HuH-7.5 (cell line): ENCODE data around the gene TAS2R60.
"Not testable (repeated sequence)": the region's sequence is repeated elsewhere in the genome, so short reads cannot be mapped to it uniquely, and the experiment has no call there.

ENCODE experiments used
- DNase-seq: peaks from one replicate; pipeline ENCODE4 v3.0.0; 2011; ENCODE audit warnings: low spot score

Gene TAS2R60

GRCh38 chr7:143411976-143412708 is 31.1 kb upstream of the TAS2R60 start:
- DNase-seq: no peak

GRCh38 chr7:143413123-143413522 is 30.1 kb upstream of the TAS2R60 start:
- DNase-seq: no peak

- not testable (repeated sequence) for DNase-seq
Observed at GRCh38 chr7:143415209-143415608, 28.0 kb upstream of the TAS2R60 start.

- DNase-seq: no peak
Observed at GRCh38 chr7:143415742-143416397, 27.4 kb upstream of the TAS2R60 start.

- peak; percentile 73 for DNase-seq
Observed at GRCh38 chr7:143416565-143417149, 26.6 kb upstream of the TAS2R60 start.

DNA sequence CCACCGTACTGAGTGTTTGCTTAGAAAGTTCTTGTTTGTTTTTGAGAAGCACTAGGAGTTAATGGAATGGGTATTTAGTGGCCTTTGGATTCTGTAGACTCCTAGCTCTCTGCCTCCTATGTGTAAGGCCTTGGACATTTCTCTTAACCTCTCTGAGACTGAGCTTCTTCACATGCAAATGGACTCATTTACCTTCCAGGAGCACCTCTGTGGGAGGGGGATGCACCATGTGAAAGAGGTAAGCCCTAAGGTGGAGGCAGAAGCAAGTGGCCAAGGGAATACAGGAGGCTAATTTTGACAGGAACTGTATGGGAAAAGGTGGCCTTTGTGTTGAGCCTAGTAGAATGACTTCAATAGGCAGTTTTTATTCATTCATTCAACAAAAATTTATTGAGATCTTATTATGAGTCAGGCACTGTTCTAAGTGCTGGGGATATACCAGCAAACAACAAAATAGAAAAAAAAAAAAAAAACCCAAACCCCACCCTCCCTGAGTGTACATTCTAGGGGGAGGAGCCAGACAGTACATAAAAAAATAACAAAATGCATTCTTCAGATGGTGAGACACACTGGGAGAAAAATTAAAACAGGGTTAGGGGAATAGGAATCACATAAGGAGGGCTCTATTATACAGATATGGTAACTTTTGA is 25.4 kb upstream of the TAS2R60 start:
- DNase-seq: no peak

DNA sequence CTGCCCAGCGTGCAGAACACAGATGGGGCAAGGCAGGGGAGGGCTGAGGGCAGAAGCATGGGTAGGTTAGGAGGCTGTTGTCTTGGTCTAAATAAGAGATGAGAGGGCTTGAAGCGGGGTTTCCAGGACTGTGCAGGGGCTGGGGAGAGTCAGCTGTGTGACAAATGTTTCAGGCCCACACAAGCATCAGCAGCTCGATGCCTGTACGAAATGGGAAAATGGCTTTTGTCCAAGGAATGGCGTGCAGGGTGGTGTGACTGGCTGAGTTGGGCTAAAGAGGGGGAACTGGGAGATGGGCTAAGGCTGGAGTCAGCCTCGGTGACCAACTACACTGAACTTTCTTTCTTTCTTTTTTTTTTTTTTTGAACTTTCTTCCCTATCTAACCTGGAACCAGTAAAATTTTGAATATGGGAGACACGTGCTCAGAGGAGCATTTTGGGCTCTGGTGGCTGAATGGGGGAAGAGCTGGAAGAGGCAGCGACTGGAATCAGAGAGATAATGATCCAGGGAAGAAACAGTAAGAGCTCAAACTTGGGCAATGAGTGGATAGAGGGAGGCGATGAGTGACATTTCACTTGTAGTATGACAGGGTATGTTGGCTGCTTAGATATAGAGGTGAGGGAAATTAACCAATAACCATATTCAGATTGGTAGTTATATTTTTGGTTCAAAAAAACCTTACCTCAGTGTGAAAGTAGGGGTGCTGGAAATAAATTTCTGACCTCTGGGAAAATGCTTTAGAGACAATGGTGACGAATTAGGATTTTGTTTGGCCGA is 24.4 kb upstream of the TAS2R60 start:
- DNase-seq: no peak

DNA sequence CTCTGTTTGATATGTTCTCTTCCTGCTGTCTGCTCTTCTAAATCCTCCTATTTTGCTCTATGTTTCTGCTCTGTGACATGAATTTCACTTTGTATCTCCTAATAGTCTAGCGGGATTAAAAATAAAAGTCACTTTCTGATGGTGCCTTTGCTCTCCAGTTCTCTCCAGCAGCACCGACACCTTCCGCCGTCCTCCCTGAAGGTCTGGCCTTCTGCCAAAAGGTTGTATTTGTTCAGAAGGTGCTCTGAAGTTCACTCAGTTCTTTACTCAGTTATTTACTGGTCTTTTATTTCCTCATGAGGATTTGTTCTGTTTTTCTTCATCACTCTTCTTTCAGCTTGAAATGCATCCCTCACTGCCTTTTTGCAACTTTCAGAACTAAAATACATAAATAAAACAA is 23.4 kb upstream of the TAS2R60 start:
- no peak for DNase-seq

- DNase-seq: not testable (repeated sequence)
Observed at GRCh38 chr7:143420624-143421023, 22.6 kb upstream of the TAS2R60 start.

- DNase-seq: no peak
Observed at GRCh38 chr7:143422033-143422432, 21.2 kb upstream of the TAS2R60 start.

DNA sequence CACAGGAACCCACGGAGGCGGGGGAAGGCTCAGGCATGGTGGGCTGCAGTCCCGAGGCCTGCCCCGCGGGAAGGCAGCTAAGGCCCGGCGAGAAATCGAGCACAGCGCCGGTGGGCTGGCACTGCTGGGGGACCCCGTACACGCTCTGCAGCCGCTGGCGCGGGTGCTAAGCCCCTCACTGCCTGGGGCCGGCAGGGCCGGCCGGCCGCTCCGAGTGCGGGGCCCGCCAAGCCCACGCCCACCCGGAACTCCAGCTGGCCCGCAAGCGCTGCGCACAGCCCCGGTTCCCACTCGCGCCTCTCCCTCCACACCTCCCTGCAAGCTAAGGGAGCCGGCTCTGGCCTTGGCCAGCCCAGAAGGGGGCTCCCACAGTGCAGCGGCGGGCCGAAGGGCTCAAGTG is 18.8 kb upstream of the TAS2R60 start:
- DNase-seq: not testable (repeated sequence)

- no peak for DNase-seq
Observed at GRCh38 chr7:143426479-143427142, 16.6 kb upstream of the TAS2R60 start.

DNA sequence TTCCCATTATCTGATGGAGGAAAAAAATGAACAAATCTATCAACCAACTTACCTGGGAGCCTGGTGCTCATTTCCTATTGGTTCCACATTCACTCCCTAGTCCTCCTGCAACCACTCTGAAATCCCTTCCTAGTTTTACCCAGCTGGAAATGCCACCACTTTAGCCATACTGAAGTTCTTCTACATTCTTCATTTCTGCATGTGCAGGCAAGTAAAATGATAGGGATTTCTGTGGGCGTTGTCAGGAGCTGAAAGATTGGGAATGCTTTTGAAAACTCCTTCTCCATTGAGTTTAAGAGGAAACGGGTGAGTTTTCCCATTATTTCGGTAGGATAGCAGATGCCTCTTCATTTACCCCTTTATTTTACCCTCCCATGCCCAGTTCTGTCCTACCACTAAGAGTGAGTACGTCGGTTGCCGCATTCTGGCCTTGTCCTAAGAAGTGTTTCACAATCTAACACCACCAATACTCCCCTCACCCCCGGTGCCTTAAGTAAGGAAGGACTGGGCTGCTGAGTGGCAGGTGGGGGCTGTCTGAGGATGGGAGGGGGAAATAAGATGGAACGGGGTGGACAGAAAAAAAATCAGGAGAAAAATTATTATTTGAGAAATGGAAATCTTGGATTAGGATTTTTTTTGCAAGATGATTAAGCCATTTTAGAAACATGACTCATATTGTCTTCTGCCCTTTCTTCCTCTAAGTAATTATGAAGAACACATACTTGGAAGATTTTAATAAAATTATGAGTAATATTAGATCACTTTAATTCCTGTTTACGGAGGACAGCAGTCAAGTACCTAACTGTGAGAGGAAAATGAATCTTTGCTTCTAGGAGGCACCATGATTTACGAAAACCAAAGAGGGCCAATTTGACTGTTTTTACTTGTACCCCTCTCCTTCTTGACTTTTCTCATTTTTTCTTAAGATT is 13.2 kb upstream of the TAS2R60 start:
- no peak for DNase-seq

DNA sequence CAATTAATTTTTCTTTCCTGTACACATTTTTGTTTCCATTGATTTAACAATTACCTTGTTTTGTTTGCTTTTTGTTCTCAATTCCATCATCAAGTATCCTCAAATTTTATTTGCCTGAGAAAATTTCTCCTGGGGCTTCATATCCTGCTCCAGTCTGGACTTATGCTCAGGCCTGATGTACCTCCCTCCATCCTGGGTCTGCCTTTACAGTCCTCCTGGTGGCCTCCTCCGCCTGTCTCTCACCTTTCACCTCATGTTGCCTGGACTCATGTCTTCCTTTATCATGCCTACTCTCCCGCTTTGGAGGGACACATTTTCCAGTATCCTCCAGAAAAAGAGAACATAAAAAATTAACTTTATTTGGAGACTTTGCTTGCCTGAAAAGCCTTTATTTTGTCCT is 12.1 kb upstream of the TAS2R60 start:
- DNase-seq: no peak

DNA sequence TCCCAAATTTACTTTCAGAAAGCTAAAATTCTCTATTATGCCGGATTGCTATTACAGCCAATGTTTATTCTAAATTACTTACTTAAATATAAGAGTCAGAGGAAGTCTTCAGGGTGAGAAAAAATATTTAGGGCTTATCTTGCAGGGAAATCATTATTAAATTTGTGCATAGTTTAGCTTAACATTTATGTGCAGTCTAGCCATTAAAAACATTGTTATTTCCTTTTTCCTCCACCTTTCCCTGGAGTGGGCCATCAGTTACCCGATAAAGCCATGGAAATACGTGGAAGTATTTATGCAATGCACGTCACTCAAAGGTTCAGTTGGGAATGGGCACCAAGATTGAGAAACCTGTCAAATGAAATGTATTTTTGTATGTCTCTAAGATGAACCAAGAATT is 9.5 kb upstream of the TAS2R60 start:
- no peak for DNase-seq

DNA sequence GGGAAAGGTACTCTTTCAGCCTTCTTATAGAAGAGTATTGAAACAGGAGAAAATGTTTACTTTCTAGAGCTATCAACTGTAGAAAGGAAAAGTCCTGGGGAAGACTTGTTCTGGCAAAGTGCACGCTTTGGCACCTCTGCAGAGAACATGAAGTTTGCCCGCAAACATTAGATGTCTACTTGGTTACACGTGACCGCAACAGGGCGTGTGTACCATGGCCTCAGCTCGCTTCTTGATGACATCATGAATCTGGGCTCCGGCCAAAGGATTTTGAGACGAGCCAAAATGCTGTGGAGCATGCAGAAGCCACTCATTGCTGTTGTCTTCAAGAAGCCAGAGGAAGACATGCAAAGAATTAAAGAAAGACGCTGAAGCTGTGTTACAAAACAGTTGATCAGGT is 8.6 kb upstream of the TAS2R60 start:
- no peak for DNase-seq

DNA sequence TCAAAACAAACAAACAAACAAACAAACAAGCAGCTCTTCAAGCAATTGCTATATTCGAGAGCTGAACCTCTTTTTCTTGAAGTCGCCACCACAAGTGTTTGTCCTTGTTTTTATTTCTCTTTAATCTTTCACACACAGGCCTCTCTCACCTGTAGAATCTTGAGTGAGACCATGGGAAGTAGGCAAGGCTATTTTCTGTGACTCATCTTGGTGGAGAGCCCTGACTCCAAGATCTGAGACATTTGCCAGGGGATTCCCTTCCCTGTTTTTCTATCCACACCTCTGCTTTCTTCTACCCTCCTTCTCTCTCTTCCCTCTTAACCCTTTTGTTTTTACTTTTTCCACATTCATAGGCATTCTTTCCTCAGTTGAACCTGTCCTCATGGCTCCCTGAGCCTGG is 8.0 kb upstream of the TAS2R60 start:
- no peak for DNase-seq

- no peak for DNase-seq
Observed at GRCh38 chr7:143436325-143436946, 6.8 kb upstream of the TAS2R60 start.

DNA sequence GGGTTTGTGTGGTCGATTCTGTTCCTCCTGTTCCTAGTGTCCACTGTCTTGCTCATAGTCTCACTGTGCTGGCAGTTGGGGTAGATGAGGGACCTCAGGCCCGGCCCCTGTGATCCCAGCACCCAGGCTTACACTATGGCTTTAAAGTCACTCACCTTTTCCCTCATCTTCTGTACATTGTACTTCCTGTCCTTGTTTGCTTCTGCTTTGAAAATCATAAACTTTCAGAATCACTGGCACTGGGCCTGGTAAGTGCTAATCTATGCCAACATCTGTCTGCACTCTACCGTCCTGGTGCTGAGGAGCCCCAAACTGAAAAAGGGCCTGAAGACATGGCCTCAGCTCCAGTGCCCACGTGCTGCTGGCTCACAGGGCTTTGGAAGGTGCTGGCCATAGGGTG is 5.7 kb upstream of the TAS2R60 start:
- no peak for DNase-seq

DNA sequence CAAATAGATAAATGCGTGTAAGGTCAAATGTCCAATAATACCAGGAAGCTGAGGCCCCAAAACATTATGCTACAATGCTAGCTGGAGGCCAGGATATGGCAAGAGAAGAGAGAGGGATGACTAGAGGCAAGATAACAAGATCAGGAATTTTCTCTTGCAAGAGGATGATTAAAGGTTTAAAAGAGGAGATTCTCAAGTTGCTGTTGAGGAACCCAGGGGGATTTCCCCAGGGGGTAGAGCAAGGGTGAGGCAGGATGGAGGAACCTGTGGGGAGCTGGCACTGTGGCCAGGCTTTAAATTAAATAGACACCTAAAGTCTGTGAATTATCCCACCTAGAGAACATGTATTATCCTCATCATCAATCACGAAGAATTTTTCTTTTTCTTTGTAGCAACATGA is 3.4 kb upstream of the TAS2R60 start:
- no peak for DNase-seq
